ENCODE measurements around the gene FAM210A.

FAM210A gene

DNA sequence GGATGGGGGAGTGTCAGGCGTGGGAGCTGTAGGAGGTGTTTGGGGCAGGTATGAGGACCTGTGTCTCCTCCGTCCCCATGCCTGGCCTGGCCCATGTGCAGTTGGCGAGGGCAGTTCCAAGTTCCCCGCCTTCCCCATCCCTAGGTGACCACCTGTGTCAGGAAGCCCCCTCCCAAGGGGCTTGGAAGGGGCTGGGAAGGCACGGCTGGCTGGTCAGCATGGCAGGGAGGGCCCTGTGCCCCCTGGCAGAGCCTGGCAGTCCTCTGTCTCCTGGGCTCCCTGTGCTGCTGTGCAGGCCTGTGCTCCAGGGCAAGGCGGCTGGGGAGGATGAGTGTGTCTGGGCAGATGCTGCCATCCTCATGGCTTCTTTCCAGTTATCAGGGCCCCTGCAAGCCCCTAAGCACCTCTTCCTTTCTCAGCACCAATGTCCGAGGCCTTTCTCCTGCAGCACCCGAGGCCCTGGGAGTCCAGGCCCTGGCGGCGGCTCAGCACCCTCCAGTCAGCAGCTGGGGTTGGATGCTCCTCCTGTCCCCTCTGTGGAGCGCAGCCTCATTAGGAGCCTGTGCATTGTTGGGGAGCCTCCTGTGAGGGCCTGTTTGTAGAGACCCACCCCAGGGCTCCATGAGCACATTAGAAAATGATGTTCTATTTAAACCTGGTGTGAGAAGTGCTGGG lies 101.7 kb downstream of the FAM210A start:
- no peak for DNase-seq (ENCODE audit: extremely low read depth, low read depth)
- TF ChIP-seq, protein P1, sequence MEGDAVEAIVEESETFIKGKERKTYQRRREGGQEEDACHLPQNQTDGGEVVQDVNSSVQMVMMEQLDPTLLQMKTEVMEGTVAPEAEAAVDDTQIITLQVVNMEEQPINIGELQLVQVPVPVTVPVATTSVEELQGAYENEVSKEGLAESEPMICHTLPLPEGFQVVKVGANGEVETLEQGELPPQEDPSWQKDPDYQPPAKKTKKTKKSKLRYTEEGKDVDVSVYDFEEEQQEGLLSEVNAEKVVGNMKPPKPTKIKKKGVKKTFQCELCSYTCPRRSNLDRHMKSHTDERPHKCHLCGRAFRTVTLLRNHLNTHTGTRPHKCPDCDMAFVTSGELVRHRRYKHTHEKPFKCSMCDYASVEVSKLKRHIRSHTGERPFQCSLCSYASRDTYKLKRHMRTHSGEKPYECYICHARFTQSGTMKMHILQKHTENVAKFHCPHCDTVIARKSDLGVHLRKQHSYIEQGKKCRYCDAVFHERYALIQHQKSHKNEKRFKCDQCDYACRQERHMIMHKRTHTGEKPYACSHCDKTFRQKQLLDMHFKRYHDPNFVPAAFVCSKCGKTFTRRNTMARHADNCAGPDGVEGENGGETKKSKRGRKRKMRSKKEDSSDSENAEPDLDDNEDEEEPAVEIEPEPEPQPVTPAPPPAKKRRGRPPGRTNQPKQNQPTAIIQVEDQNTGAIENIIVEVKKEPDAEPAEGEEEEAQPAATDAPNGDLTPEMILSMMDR (IDR thresholded peaks at IDR 0.05; ENCODE audit: low read depth, low read length, missing control alignments): no peak
- H3K4me3 ChIP-seq (replicated peaks; ENCODE audit: low read depth, low read length): no peak overlapping the region

GRCh38 chr18:13623871-13624270 lies 102.5 kb downstream of the FAM210A start:
- no peak for DNase-seq (ENCODE audit: extremely low read depth, low read depth)
- H3K4me3 ChIP-seq (replicated peaks; ENCODE audit: low read depth, low read length): no peak overlapping the region
- TF ChIP-seq, protein P1 (IDR thresholded peaks at IDR 0.05; ENCODE audit: low read depth, low read length, missing control alignments): no peak

DNA sequence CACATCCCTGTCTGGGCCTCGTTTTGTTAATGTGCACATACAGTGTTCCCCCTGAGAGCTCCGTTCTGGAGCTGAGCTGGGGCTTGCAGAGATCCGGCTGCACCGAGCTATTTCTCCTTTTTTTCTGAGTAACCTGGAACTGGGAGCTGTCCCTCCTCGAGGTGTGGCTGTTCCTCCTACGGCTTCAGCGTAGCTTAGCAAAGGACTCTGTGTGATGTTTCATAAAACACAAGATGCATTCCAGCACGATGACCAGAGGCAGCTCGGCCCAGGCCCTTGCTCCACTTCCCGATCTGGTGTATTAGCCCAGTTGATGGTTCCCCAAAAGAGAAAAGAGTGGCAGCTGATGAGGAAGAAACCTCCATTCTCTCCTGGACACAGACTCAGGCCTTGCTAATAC lies 103.0 kb downstream of the FAM210A start:
- TF ChIP-seq, protein P1 (IDR thresholded peaks at IDR 0.05; ENCODE audit: low read depth, low read length, missing control alignments): no peak
- H3K4me3 ChIP-seq (replicated peaks; ENCODE audit: low read depth, low read length): no peak overlapping the region
- no peak for DNase-seq (ENCODE audit: extremely low read depth, low read depth)

- DNase-seq (ENCODE audit: extremely low read depth, low read depth): no peak
- TF ChIP-seq, protein P1 (IDR thresholded peaks at IDR 0.05; ENCODE audit: low read depth, low read length, missing control alignments): no peak
- H3K4me3 ChIP-seq (replicated peaks; ENCODE audit: low read depth, low read length): no peak overlapping the region
These were observed 103.6 kb downstream of the FAM210A start for GRCh38 chr18:13622751-13623150.

GRCh38 chr18:13621886-13622619 lies 104.3 kb downstream of the FAM210A start:
- no peak for DNase-seq (ENCODE audit: extremely low read depth, low read depth)
- no peak overlapping the region for H3K4me3 ChIP-seq (replicated peaks; ENCODE audit: low read depth, low read length)
- TF ChIP-seq, protein P1 (IDR thresholded peaks at IDR 0.05; ENCODE audit: low read depth, low read length, missing control alignments): no peak

DNA sequence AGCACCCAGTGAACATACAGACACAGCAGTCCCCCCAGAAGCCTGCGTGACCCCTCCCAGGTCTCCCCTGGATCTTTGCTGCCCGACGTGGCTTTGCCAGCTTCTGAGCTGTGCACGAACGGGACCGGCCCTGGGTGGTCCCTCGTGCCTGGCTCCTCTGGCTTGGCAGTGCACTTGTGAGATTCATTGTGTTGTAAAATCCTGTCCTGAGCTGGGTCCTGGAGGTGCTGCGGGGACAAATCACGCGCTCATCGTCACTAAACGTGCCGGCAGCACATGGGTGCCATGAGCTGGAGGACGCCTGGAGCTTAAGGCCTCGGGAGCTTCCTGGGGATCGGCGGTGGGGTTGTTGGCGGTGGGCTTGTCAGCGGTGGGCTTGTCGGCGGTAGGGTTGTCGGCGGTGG lies 104.9 kb downstream of the FAM210A start:
- TF ChIP-seq, protein P1 (IDR thresholded peaks at IDR 0.05; ENCODE audit: low read depth, low read length, missing control alignments): no peak
- DNase-seq (ENCODE audit: extremely low read depth, low read depth): no peak
- H3K4me3 ChIP-seq (replicated peaks; ENCODE audit: low read depth, low read length): no peak overlapping the region
